ENCODE results near the gene ZNF619.

ZNF619 gene

DNA sequence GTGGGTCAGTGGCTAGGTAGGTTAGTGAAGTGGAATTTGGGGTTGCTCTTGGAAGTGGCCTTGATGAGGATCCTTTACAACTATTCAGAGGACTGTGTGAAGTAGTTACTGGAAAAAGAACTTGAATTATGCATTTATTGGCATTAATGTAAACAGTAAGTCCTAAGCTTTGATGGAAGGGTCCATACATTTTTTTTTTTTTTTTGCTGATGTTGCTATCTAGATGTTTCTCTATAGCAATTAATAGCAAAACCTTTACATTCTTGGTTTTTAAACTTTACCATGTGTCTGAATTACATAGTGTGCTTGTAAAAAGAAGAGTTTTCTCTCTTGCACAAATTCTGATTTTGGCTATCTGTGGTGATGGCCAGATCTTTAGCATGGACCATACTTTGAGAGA lies 57.4 kb downstream of the ZNF619 start:
- DNase-seq (ENCODE audit: low spot score): no peak
